Urinary bladder (tissue), 4 donors: Measurements from ENCODE around the gene KIN. TPM values are rescaled to one million over a fixed set of nuclear protein-coding genes. Genes with fewer than 3 reads are reported as not detected.

Source experiments
- DNase-seq: peaks from one replicate; pipeline ENCODE4 v3.0.0-alpha.2; 2015; ENCODE audit errors: extremely low spot score
- H3K27ac ChIP-seq: one replicate; pipeline ENCODE4 v1.5.1; 2013; ENCODE audit warnings: low read depth, mild to moderate bottlenecking, moderate library complexity
- H3K36me3 ChIP-seq: one replicate; pipeline ENCODE4 v1.6.1; 2013; ENCODE audit warnings: mild to moderate bottlenecking, moderate library complexity; ENCODE audit not compliant: insufficient read depth
- H3K4me1 ChIP-seq: one replicate; pipeline ENCODE4 v1.6.1; 2013; ENCODE audit warnings: mild to moderate bottlenecking, moderate library complexity; ENCODE audit not compliant: insufficient read depth
- H3K4me3 ChIP-seq: one replicate; pipeline ENCODE4 v1.5.1; 2013; ENCODE audit warnings: low read depth, low read length
- WGBS: extraction: QIAGEN DNeasy Blood & Tissue Kit; methylation state at CpG from one replicate; pipeline ENCODE4 v1.1.7; 2013; 5-methylcytosine and 5-hydroxymethylcytosine counted together
- polyA plus RNA-seq: library from polyadenylated mRNA; stranded (reverse); fragments of 200-250 nt; gene quantifications from one replicate; pipeline ENCODE4 v1.2.3, GENCODE V29; 2013
- total RNA-seq: library from RNA; depleted of rRNA; stranded (reverse); fragments of >200 nt; gene quantifications from one replicate; pipeline ENCODE4 v1.2.3, GENCODE V29; 2014
- donor health status: healthy with polysubstance abuse.
- donor health status: healthy.

KIN gene
- total and polyA plus RNA-seq, 2 donors: 8.0 to 15.9 TPM

GRCh38 chr10:7706534-7707073 is 81.2 kb downstream of the KIN start:
- Histone ChIP-seq H3K4me1 (no peaks in the 10 kb centered on the region), H3K4me3 (no peak overlapping the region), H3K36me3 (no peaks in the 10 kb centered on the region), H3K27ac (no peak overlapping the region)
- DNase-seq: no peak
- 90% methylated on average over 4 of the region's 4 CpGs for WGBS

GRCh38 chr10:7705341-7705740 is 82.5 kb downstream of the KIN start:
- Histone ChIP-seq H3K27ac (no peak overlapping the region), H3K4me3 (no peak overlapping the region), H3K36me3 (no peaks in the 10 kb centered on the region), H3K4me1 (no peaks in the 10 kb centered on the region)
- 90% methylated on average over 3 of the region's 3 CpGs for WGBS
- DNase-seq: no peak

- no peak for DNase-seq
- Histone ChIP-seq H3K4me1 (no peaks in the 10 kb centered on the region), H3K36me3 (no peaks in the 10 kb centered on the region), H3K27ac (no peak overlapping the region), H3K4me3 (no peak overlapping the region)
- WGBS: 76% methylated on average over 8 of the region's 8 CpGs
These were observed 83.4 kb downstream of the KIN start for GRCh38 chr10:7704071-7705016.

GRCh38 chr10:7703140-7703539 is 84.7 kb downstream of the KIN start, which contains the start of gene ITIH2:
Gene ITIH2 (plus strand): TSS chr10:7703316. CDS start chr10:7703435, 119 bp downstream.
- 64% methylated on average over 4 of the region's 4 CpGs for WGBS
- no peak for DNase-seq
- H3K4me1 ChIP-seq: no peaks in the 10 kb centered on the region
- no peaks in the 10 kb centered on the region for H3K36me3 ChIP-seq
- H3K27ac ChIP-seq: no peak within 1 kb of the TSS
- H3K4me3 ChIP-seq: no peak within 1 kb of the TSS

GRCh38 chr10:7702288-7702812 is 85.4 kb downstream of the KIN start:
- H3K27ac ChIP-seq: no peak overlapping the region
- H3K4me3 ChIP-seq: no peak overlapping the region
- DNase-seq: no peak
- WGBS: 92% methylated on average over 4 of the region's 4 CpGs
- no peaks in the 10 kb centered on the region for H3K36me3 ChIP-seq
- no peaks in the 10 kb centered on the region for H3K4me1 ChIP-seq

- Histone ChIP-seq H3K4me3 (no peak overlapping the region), H3K4me1 (no peaks in the 10 kb centered on the region), H3K27ac (no peak overlapping the region), H3K36me3 (no peaks in the 10 kb centered on the region)
- DNase-seq: no peak
- WGBS: 93% methylated on average over 8 of the region's 8 CpGs
These were observed 86.5 kb downstream of the KIN start for GRCh38 chr10:7701158-7701742.

Other genes with a start within 250 kb of the KIN start
- gene ITIH5, start 121.0 kb downstream of the KIN start, total RNA-seq: 97.6 TPM
- gene ITIH5, start 121.0 kb downstream of the KIN start, polyA plus RNA-seq: 113 TPM
- 0.16 TPM for gene ITIH2, start 84.7 kb downstream of the KIN start, total RNA-seq
- gene ITIH2, start 84.7 kb downstream of the KIN start, polyA plus RNA-seq: 0.20 TPM
- 254 TPM for gene ATP5F1C, start 184 bp upstream of the KIN start, total RNA-seq
- 262 TPM for gene ATP5F1C, start 184 bp upstream of the KIN start, polyA plus RNA-seq
- 3.8 TPM for gene TAF3, start 30.5 kb upstream of the KIN start, total RNA-seq
- 7.5 TPM for gene TAF3, start 30.5 kb upstream of the KIN start, polyA plus RNA-seq